ENCODE measurements around the gene PIP4K2A. TPM values are rescaled to one million over a fixed set of nuclear protein-coding genes. Genes with fewer than 3 reads are reported as not detected.

PIP4K2A gene
- total and polyA plus RNA-seq, 7 donors = 2.3 to 9.7 (median 6.4) TPM

- peaks cover 0 to 3% of the 10 kb centered on the region in 2 donors for H3K36me3 ChIP-seq (ENCODE audit: insufficient read depth in 1 of 2, low read depth in 1 of 2)
- no peaks in the 10 kb centered on the region for H3K9me3 ChIP-seq
- H3K27ac ChIP-seq = no peak overlapping the region
- ATAC-seq (no peak), DNase-seq (no peak)
- WGBS, 3 donors = 96 to 100% (median 100%) methylated on average over 1 of the region's 1 CpG
- no peaks in the 10 kb centered on the region for H3K4me1 ChIP-seq
- TF ChIP-seq, protein P1, sequence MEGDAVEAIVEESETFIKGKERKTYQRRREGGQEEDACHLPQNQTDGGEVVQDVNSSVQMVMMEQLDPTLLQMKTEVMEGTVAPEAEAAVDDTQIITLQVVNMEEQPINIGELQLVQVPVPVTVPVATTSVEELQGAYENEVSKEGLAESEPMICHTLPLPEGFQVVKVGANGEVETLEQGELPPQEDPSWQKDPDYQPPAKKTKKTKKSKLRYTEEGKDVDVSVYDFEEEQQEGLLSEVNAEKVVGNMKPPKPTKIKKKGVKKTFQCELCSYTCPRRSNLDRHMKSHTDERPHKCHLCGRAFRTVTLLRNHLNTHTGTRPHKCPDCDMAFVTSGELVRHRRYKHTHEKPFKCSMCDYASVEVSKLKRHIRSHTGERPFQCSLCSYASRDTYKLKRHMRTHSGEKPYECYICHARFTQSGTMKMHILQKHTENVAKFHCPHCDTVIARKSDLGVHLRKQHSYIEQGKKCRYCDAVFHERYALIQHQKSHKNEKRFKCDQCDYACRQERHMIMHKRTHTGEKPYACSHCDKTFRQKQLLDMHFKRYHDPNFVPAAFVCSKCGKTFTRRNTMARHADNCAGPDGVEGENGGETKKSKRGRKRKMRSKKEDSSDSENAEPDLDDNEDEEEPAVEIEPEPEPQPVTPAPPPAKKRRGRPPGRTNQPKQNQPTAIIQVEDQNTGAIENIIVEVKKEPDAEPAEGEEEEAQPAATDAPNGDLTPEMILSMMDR (IDR thresholded peaks at IDR 0.05) = no peak
- intact Hi-C loops (cut with DNase I) = loop anchor here in 1 of 2 donors (10.0 kb wide), 1 partner anchor 201 kb away; the partner anchor contains the start of gene SPAG6
- H3K27me3 ChIP-seq (ENCODE audit: insufficient read depth in 3 of 3, low read length in 2 of 3) = no peaks in the 10 kb centered on the region
- H3K4me3 ChIP-seq = no peak overlapping the region
Observed at GRCh38 chr10:22545643-22546042, 168.7 kb downstream of the PIP4K2A start.

- H3K4me1 ChIP-seq = no peaks in the 10 kb centered on the region
- peaks cover 0 to 4% of the 10 kb centered on the region in 2 donors for H3K36me3 ChIP-seq (ENCODE audit: insufficient read depth in 1 of 2, low read depth in 1 of 2)
- H3K27ac ChIP-seq = no peak overlapping the region
- TF ChIP-seq, protein P1 (IDR thresholded peaks at IDR 0.05) = no peak
- H3K27me3 ChIP-seq (ENCODE audit: insufficient read depth in 3 of 3, low read length in 2 of 3) = no peaks in the 10 kb centered on the region
- DNase-seq (no peak), ATAC-seq (peak in 2 of 4 donors; percentile 35 to 73)
- H3K9me3 ChIP-seq = no peaks in the 10 kb centered on the region
- 67 to 82% (median 80%) methylated on average over 12 of the region's 12 CpGs for WGBS, 3 donors
- intact Hi-C loops (cut with DNase I) = loop anchor here in 1 of 2 donors (10.0 kb wide), 1 partner anchor 200 kb away; the partner anchor contains the start of gene SPAG6
- no peak overlapping the region for H3K4me3 ChIP-seq
Observed at GRCh38 chr10:22544325-22545068, 169.9 kb downstream of the PIP4K2A start.

- Histone ChIP-seq H3K9me3 (no peaks in the 10 kb centered on the region), H3K36me3 (ENCODE audit: insufficient read depth in 1 of 2, low read depth in 1 of 2) (peaks cover 0 to 8% of the 10 kb centered on the region in 2 donors), H3K27me3 (ENCODE audit: insufficient read depth in 3 of 3, low read length in 2 of 3) (no peaks in the 10 kb centered on the region), H3K4me1 (peaks cover 1% of the 10 kb centered on the region), H3K4me3 (no peak overlapping the region), H3K27ac (no peak overlapping the region)
- DNase-seq = no peak
- 35 to 67% (median 41%) methylated on average over 7 of the region's 7 CpGs for WGBS, 3 donors
- TF ChIP-seq, protein P1 (IDR thresholded peaks at IDR 0.05) = no peak
- no peak for ATAC-seq
- intact Hi-C loops (cut with DNase I) = loop anchor here in 1 of 2 donors (10.0 kb wide), 1 partner anchor 198 kb away; the partner anchor contains the start of gene SPAG6
Observed at GRCh38 chr10:22542773-22543172, 171.6 kb downstream of the PIP4K2A start.

- no peaks in the 10 kb centered on the region for H3K9me3 ChIP-seq
- H3K27ac ChIP-seq = no peak overlapping the region
- no peak overlapping the region for H3K4me3 ChIP-seq
- peaks cover 6% of the 10 kb centered on the region for H3K4me1 ChIP-seq
- no peaks in the 10 kb centered on the region for H3K27me3 ChIP-seq (ENCODE audit: insufficient read depth in 3 of 3, low read length in 2 of 3)
- ATAC-seq = no peak
- WGBS, 3 donors = 89 to 93% (median 92%) methylated on average over 10 of the region's 10 CpGs
- peaks cover 0 to 8% of the 10 kb centered on the region in 2 donors for H3K36me3 ChIP-seq (ENCODE audit: insufficient read depth in 1 of 2, low read depth in 1 of 2)
- DNase-seq = no peak
- intact Hi-C loops (cut with DNase I) = loop anchor here in 1 of 2 donors (10.0 kb wide), 1 partner anchor 197 kb away; the partner anchor contains the start of gene SPAG6
- TF ChIP-seq, protein P1 (IDR thresholded peaks at IDR 0.05) = no peak
Observed at GRCh38 chr10:22541900-22542299, 172.5 kb downstream of the PIP4K2A start.

All from psoas muscle (tissue), 8 donors.